Mucosa of descending colon (tissue), 3 donors: Measurements from ENCODE around the gene PTH1R. TPM values are rescaled to one million over a fixed set of nuclear protein-coding genes. Genes with fewer than 3 reads are reported as not detected.
A peak's percentile ranks its signal among the peaks of the same experiment; 100 is the strongest.

Source experiments
- ATAC-seq: fragments of 200-7000 bp; cut with Tn5 transposase; one replicate; pipeline ENCODE4 v1.9.1; 2020; ENCODE audit warnings: mild to moderate bottlenecking, moderate library complexity
- DNase-seq, 3 donors: peaks; one replicate each; pipeline ENCODE4 v3.0.0-alpha.2; 2020
- H3K36me3 ChIP-seq: fragments of 200-600 bp; one replicate; pipeline ENCODE4 v1.8.0; 2021; ENCODE audit warnings: low read depth, mild to moderate bottlenecking
- H3K4me1 ChIP-seq: fragments of 200-600 bp; one replicate; pipeline ENCODE4 v1.8.0; 2021; ENCODE audit warnings: low read depth, mild to moderate bottlenecking
- H3K4me3 ChIP-seq: fragments of 200-600 bp; one replicate; pipeline ENCODE4 v1.8.0; 2021; ENCODE audit warnings: mild to moderate bottlenecking
- H3K9me3 ChIP-seq: fragments of 200-600 bp; one replicate; pipeline ENCODE4 v1.8.0; 2021; ENCODE audit warnings: mild to moderate bottlenecking
- intact Hi-C, 2 donors: fragments of 100-400 bp; cut with DNase I in 1 of 2; cut with micrococcal nuclease in 1 of 2; formaldehyde crosslinking; loops; one replicate each; pipeline versions ENCODE4 v1.11.0 to v1.11.1; 2022; cut with DNase I, micrococcal nuclease
- total RNA-seq, 3 donors: library from RNA; stranded (reverse); fragmentation: NEBNext Ultra II Directional in 2 of 3; extraction: Animal tissue kit (Norgen Biotek cat#: 25700) in 2 of 3; gene quantifications; one replicate each; pipeline versions ENCODE4 v1.2.1 to v1.2.4, GENCODE V29; 2021 to 2023
- TF ChIP-seq, protein P1 (sequence below): fragments of 200-600 bp; IDR thresholded peaks from one replicate; pipeline ENCODE4 v1.8.0; 2022; ENCODE audit warnings: antibody characterized with exemption, mild to moderate bottlenecking
- donor health status: DM: no; HTN: no; CAD: no; lungs with moderate emphysema.
- donor health status: DM: no; HTN: no; CAD: no.
- donor health status: DM: no; HTN: yes; CAD: no.

Gene PTH1R
- total RNA-seq, 3 donors from 2014 or later, result 0.87 to 4.6 (median 1.9) TPM

DNA sequence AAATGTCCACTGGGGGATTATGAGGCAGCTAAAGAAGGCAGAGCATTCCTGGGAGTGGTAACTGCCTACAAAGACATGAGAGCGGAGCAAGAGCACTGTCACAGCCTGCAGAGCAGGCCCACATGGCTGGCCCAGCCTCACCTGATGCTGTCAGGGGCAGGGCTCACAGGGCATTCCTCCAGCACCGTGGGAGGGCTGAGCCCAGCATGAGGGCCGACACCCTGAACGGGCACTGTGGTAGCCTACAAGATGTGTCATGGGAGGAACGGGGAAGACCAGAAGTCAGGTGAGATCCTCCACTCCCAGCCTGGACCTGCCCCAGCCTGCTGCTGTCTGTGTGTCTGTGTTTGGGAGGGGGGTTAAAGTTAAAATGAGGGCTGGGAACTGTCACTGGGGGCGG lies 68.9 kb downstream of the PTH1R start:
- intact Hi-C loops, result no loop called here
- H3K9me3 ChIP-seq, result no peaks in the 10 kb centered on the region
- no peak overlapping the region for H3K4me3 ChIP-seq
- TF ChIP-seq, protein P1, sequence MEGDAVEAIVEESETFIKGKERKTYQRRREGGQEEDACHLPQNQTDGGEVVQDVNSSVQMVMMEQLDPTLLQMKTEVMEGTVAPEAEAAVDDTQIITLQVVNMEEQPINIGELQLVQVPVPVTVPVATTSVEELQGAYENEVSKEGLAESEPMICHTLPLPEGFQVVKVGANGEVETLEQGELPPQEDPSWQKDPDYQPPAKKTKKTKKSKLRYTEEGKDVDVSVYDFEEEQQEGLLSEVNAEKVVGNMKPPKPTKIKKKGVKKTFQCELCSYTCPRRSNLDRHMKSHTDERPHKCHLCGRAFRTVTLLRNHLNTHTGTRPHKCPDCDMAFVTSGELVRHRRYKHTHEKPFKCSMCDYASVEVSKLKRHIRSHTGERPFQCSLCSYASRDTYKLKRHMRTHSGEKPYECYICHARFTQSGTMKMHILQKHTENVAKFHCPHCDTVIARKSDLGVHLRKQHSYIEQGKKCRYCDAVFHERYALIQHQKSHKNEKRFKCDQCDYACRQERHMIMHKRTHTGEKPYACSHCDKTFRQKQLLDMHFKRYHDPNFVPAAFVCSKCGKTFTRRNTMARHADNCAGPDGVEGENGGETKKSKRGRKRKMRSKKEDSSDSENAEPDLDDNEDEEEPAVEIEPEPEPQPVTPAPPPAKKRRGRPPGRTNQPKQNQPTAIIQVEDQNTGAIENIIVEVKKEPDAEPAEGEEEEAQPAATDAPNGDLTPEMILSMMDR, result no peak
- peaks cover 91% of the 10 kb centered on the region for H3K4me1 ChIP-seq
- no peaks in the 10 kb centered on the region for H3K36me3 ChIP-seq
- DNase-seq (peak; percentile 50 to 76 (median 71)), ATAC-seq (peak; percentile 29)

DNA sequence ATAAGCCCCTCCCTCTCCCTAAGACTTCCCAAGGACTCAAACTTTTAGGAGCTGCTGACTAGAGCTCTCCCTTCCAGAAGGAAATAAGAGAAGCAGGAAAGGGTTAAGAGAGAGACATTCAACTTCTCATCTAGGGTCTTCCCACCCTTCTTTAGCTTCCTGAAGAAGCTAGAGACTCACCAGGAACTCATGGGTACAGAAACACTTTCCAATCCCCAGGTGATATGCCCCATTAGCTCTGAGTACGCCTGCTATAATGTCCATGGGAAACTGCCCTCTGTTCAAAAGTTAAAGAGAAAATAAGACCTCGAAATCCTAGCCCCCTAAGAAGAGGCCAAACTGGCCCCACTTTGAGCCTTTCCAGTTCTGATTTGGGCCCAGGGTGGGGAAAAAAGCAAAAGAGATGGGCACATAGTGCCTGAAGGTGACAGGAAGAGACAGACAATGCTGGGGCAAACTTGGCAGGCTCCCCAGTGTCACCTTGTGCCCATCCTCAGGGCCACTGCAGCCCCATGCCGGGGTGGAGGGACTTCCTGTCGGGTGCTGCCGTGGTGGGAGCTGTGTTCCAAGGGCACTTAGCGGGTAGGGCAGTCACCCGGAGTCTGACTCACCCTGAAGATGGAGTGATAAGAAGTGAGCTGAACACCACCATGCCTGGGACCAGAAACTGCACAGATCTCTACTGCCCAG lies 69.5 kb downstream of the PTH1R start:
- Histone ChIP-seq H3K4me1 (peaks cover 85% of the 10 kb centered on the region), H3K36me3 (no peaks in the 10 kb centered on the region), H3K4me3 (no peak overlapping the region), H3K9me3 (no peaks in the 10 kb centered on the region)
- TF ChIP-seq, protein P1, result no peak
- intact Hi-C loops, result no loop called here
- ATAC-seq (peak; percentile 33), DNase-seq (peak; percentile 49 to 84 (median 73))

DNA sequence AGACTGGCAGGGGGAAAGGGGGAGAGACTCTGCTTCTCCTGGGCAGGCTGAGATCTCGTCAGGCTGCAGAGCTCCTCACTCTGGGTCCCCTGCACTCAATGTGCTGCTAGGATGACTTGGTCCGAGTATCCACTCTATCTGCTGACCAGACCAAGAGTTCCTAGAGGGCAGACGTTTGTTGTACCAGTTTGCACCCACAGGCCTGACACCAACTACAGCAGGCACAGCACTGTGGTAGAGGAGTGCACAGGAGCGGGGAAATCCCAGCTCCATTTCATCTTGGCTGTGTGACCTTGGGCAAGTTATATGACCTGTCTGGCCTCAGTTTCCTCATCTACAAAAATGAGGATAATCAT lies 70.0 kb downstream of the PTH1R start:
- no peaks in the 10 kb centered on the region for H3K36me3 ChIP-seq
- peaks cover 82% of the 10 kb centered on the region for H3K4me1 ChIP-seq
- ATAC-seq (no peak), DNase-seq (no peak)
- TF ChIP-seq, protein P1, result no peak
- H3K9me3 ChIP-seq, result no peaks in the 10 kb centered on the region
- no peak overlapping the region for H3K4me3 ChIP-seq
- intact Hi-C loops, result no loop called here

DNA sequence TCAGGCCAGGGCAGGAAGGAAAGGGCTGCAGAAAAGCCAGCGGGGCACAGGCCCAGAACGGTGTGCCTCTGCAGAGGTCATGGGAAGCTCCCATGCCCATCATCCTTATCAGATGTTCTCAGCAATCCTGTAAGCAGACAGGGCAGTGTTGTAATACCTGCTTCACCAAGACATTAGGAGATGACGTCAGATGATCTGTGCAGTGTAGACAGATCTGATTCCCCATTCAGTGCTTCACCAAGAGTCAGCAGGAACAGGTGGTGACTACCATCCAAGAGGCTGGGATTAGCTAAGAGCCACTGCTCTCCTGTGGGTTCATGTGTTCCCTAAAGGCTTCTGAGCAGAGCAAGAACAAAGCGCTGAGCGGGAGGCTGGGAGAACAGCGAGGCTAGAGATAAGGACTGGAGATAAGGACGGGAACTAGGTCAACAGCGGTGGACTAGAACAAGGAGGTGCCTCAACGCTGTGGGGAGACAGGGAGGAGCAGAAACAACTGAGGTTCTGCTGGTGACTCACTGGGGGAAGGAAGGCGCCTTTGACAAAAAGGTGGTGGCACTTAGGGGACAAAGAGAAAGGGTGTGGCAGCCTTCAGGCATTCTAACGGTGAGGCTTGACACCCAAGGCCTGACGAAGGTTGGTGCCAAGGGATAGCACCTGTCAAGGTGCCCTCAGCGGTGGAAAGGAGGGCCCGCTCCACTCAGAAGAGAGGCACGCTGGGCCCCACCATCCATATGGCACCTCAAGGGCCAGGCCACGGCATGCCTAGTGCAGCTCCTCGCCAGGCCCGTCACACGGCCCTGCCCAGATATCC lies 70.7 kb downstream of the PTH1R start:
- Histone ChIP-seq H3K36me3 (no peaks in the 10 kb centered on the region), H3K4me3 (no peak overlapping the region), H3K4me1 (peaks cover 75% of the 10 kb centered on the region), H3K9me3 (no peaks in the 10 kb centered on the region)
- ATAC-seq (peak; percentile 82), DNase-seq (peak; percentile 79 to 85 (median 80))
- intact Hi-C loops, result no loop called here
- TF ChIP-seq, protein P1, result no peak

DNA sequence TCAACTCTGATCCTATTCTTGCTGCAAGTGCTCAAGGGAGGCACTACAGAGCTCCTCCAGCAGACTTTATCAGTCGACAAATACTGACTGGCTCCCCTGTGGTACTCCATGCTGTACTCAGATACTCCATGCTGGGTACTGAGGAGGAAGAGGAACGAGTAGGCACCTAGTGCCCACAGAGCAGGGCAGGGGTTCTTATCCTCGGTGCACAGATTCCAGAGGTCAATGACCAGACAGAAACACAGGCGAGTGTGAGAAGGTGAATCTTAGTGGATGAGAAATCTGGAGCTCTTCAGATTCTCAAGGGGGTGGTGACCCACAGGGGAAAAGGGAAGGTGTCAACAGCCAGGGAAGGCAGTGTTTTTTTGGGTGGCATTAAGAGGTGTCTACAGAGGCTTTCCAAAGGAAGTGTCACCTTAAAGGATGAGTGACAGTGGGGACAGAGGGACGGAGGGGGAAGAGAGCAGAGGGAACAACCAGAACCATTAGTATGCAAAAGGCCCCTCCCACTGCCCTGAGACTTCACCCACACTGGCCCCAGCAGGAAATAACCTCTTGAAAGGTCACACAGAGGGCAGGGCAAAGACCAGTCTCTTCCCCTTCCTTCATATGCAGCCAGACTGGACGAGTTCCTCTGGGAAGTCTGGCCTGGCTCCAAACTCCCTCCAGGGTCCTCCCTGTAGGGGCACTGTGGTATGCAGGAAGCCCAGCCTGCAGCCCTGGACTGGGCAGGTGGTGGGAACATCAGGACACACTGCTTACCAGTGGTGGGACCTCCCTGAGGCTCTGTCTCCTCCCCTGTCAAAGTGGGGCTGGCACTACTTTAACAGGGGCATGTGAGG lies 71.5 kb downstream of the PTH1R start:
- DNase-seq, result peak; percentile 68 to 80 (median 72)
- Histone ChIP-seq H3K36me3 (no peaks in the 10 kb centered on the region), H3K4me3 (no peak overlapping the region), H3K4me1 (peaks cover 72% of the 10 kb centered on the region), H3K9me3 (no peaks in the 10 kb centered on the region)
- TF ChIP-seq, protein P1, result no peak
- peak; percentile 43 for ATAC-seq
- intact Hi-C loops, result no loop called here
